Stimulated activated CD8-positive, alpha-beta memory T cell treated with anti-CD3 and anti-CD28 coated beads, Interleukin-7, amount 100 ng/mL, for 48 hours (primary cell): Measurements from ENCODE around the gene BGLAP.

Source experiments
- DNase-seq, 2 donors: peaks; one replicate each; pipeline ENCODE4 v3.0.0-alpha.2; 2020; ENCODE audit warnings: low read depth in 1 of 2; ENCODE audit errors: extremely low read depth in 1 of 2

Gene BGLAP

DNA sequence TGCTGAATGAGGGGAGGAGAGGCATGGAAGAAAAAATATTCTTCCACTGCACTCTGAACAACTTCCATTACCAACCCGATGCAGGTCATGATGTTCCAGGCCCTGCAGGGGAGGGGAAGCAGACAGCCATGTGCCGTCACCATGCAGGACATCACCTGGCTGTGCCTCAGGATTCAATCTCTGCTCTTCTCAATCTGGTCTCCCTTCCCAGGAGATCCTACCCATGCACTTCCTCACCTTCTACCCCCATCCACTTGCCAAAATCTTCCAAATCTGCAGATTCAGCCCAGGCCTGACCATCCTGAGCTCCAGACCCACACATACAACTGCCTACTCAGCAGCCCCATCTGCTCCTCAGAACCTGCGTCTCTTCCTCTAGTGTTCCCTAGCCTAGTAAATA, 11.7 kb downstream of the BGLAP start:
- DNase-seq = no peak

DNA sequence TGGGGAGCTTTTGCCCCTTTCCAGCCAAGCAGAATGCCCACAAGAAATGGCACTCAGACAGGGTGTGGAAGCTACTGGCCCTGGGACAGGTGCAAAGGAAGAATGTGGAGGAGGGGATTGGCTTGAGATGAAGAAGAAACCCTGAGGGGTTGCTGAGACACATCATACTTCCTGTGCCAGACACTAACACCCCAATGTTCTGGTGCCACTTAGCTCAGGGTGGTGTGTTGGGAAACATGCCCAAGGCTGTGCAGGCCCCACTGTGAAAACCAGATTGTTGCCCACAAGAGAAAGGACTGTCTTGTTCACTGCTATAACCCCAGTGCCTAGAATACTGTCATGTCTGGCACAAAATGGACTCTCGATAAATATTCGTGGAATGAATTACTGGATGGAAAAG, 15.7 kb downstream of the BGLAP start:
- no peak for DNase-seq

GRCh38 chr1:156258859-156259258, 16.9 kb downstream of the BGLAP start:
- DNase-seq = no peak

GRCh38 chr1:156259805-156260204, 17.8 kb downstream of the BGLAP start:
- DNase-seq = no peak

- DNase-seq = no peak
These were observed 18.9 kb downstream of the BGLAP start for GRCh38 chr1:156260896-156261295.

DNA sequence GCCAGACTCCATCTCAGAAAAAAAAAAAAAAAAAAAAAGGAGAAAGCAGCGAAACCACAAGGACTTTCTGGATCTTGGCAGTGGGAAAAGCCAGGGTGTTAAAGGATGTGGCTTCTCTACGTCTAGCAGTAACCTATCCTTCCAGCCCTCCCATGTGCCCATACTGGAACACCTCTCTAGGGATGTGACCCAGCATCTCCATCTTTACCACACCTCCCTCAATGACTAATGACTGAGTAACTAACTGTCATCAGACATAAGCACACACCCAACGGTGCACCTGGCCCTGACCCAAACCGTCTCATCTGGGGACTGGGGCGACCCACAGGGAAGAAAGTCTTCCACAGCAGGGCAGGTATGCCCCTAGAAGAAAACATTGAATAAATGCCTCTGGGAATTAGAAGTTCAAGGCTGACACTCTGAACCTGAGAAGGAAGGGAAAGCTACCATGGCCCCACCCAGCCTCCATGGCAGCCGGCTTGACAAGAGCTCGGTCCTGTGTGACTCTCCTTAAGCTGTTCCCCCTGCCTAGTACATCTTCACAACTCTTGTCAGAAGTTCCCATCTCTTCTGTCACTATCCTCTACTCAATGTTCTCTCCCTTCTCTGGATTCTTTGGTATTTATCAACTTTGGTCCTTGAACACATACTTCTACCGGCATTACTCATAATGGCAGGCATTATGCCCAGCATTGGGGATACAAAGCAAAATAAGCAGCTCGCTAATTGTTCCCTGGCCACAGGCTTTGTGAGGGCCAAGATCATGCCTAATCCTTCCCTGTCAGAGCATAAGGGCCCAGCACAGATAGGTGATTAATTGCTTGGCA, 20.7 kb downstream of the BGLAP start:
- DNase-seq = no peak

GRCh38 chr1:156263288-156263655, 21.3 kb downstream of the BGLAP start:
- no peak for DNase-seq

- no peak for DNase-seq
These were observed 24.1 kb downstream of the BGLAP start for GRCh38 chr1:156266051-156266450.

GRCh38 chr1:156268336-156268735, 26.4 kb downstream of the BGLAP start:
- no peak for DNase-seq

DNA sequence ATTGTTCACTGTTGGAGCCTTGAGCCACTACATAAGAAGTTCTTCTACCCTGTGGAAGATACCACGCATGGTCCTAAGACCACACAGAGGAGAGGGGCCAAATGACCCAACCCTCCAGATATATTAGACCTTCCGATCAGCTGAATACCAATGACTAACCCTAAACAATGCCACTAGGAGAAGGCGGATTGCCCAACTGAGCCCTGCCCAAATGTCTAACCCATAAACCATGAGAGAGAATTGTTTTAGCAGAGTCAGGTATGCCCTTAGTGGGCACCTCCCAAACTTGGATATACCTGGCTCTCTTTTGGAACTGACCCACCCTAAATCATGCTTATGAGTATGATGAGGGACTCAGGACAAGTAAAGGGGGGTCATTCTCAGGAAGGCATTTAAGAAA, 28.3 kb downstream of the BGLAP start:
- no peak for DNase-seq

DNA sequence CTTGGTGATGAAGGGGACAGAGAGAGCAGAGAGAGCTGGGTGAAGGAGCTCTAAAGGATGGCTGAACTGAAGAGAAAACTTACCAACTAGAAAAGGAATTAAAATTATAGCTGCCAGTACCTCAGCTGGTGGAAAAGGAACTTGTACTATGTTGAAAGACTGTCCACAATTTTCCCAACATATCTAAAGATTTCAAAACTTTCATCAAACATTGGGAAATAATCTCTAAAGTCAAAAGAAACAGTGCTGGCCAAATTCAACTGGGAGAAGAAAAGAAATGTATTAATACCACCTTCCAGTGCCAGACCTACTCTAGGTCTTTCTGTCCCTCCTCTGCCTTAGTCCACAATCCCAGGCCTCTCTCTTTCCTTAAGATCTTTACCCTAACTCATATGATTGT, 34.5 kb downstream of the BGLAP start:
- no peak for DNase-seq

DNA sequence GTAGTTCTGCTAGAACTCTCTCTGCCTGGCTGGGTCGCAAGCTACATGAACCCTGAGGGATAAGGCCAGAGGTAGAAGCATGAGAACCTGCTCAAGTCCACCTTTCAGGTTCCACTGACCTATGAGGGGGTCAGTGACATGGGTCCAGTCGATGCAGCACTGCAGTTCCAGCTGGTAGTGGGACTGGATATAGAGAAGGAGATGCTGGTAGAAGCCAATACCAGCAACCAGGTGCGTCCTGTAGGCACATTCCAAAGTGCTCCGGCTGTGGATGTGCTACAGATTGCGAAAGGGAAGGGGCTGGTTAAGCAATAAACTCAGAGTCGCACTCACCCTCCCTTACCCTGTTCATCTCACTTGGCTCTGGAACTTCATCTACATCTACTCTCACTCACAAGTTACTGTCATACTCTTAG, 35.0 kb downstream of the BGLAP start:
- no peak for DNase-seq

GRCh38 chr1:156279837-156280236, 37.9 kb downstream of the BGLAP start:
- DNase-seq = no peak

DNA sequence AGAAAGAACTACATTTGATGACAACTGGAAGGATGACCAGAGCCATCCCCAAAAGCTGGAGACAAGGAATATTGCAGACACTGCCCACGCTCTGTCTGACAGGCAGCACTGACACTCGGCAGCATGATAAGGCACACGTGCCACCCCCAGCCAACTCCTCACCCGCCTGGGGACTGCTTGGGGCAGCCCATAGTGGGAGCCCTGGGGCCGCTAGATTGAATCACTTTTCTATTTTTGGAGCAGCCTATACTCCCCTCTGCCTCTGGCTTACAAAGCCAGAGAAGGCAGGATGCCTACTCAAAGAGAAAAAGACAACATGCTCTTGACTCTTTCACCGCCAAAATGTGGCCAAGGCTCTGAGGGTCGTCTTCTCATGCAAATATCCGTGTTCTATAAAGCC, 39.3 kb downstream of the BGLAP start:
- peak; percentile 45 to 55 for DNase-seq

DNA sequence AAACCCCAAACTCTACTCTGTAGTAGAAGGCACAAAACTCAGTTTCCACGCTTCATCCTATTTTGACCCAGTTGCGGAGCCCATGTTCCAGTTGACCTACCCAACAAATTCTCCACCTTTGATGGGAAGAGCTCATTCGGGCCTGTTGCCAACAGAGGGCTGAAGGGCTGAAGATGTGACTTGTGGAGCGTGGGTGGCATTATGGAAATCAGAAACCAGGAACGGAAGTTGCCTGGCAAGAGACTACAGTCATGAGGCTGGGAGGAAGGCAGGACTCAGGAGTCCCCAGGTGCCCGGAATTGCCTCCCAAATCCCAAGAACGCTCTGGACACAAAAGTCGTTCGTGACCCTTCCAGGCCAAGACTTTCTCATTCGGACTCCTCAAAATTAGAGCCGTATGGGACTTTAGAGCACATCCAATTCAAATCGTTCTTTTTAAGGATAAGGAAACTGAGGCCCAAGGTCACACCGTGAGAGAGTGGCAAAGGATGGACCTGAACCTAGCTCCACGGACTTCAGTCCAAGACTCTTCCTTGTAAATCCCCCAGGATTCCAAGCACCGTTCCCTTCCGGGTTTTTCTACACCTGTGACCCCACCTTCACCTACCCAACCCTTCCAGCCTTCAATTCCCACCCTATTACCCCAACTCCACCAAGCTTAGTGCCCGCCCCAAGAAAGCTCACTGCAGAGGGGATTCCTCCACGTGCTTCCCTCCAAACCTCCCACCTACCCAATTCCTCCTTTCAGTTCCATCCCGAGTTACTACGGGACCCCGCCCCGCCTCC, 39.9 kb downstream of the BGLAP start:
- no peak for DNase-seq

GRCh38 chr1:156282479-156283222, 40.7 kb downstream of the BGLAP start, which contains the start of gene SMG5:
SMG5 (minus strand) TSS chr1:156282825; CDS start chr1:156282680, 145 bp downstream.
- DNase-seq = peak; percentile 88 to 94

GRCh38 chr1:156283521-156283920, 41.5 kb downstream of the BGLAP start:
- no peak for DNase-seq

DNA sequence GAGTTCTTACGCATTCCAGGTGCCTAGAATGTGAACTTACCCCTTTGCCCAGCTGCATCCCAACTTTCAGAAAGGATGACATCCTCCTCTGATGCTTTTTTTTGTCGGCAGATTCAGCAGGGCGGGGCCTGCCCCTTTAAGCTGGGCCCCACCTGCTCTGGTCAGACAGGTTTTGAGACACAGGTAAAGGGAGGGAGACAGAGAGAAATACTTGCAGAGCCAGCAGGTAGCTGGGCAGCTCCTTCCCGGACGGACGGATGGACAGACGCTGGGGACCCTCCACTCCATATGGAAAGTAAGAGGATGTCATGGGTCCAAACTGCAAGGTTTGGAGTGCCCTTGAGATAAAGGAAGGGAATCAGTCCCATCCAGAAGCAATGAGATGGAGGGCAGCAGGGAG, 42.1 kb downstream of the BGLAP start, which contains the start of gene TMEM79:
TMEM79 (plus strand) TSS at position 214 of the 400 bp plus-strand sequence. CDS start 902 bp downstream, outside the sequence.
- no peak for DNase-seq

DNA sequence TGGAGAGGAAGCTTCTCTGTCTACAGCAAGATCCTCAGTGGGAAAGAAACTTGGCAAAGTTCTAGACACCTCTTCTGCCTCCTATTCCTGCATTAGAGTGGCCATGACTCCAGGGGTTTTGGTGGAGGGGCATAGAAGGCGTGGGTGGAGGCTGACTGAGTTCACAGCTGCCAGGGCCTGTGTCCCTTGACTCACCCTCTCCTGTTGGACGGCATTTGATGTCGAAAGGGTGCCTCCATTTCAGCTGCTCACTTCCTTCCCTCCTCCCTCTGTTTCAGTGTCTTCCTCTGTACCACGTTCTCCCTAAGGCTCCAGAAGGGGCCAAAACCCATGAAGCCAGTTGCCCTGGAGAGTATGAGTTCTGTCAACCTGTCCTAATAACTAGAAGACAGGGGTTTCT, 42.8 kb downstream of the BGLAP start:
- no peak for DNase-seq

GRCh38 chr1:156285437-156285836, 43.5 kb downstream of the BGLAP start:
- DNase-seq = no peak

- DNase-seq = no peak
These were observed 44.1 kb downstream of the BGLAP start for GRCh38 chr1:156286061-156286460.
